ENCODE data around the gene PROSER1. TPM values are rescaled to one million over a fixed set of nuclear protein-coding genes. Genes with fewer than 3 reads are reported as not detected.

The PROSER1 gene
- total and polyA plus RNA-seq, 9 of the 15 experiments (the other 6 are each of a cell fraction or from before 2014, with no cell fraction given): 9.2 to 36.2 (median 10.4) TPM

- no peak for TF ChIP-seq ZFP91 (CRISPR knock-in tag; IDR thresholded peaks at IDR 0.05)
- TF ChIP-seq TSC22D4 (tag; IDR thresholded peaks at IDR 0.05): no peak
- TF ChIP-seq USF1 (CRISPR knock-in tag; IDR thresholded peaks at IDR 0.05): peak; percentile 67
- TF ChIP-seq THAP12 (CRISPR knock-in tag; IDR thresholded peaks at IDR 0.05): 0 out of 2 replicates have a peak, but pooled peaks have one; percentile 42
- TF ChIP-seq PTRF (tag; IDR thresholded peaks at IDR 0.05): no peak
- TF ChIP-seq ZNF274 (IDR thresholded peaks at IDR 0.05; ENCODE audit: borderline replicate concordance, low read depth, low read length): no peak
- no peak for TF ChIP-seq HDGF (IDR thresholded peaks at IDR 0.05)
- TF ChIP-seq PHTF2 (CRISPR knock-in tag; IDR thresholded peaks at IDR 0.05): no peak
- no peak for TF ChIP-seq PHB (CRISPR knock-in tag; IDR thresholded peaks at IDR 0.05)
- TF ChIP-seq MTA1 (IDR thresholded peaks at IDR 0.05; ENCODE audit: borderline replicate concordance): peak; percentile 96
- no peak for TF ChIP-seq EZH2 (IDR thresholded peaks at IDR 0.05; ENCODE audit: borderline replicate concordance, low read depth, low read length)
- no peak for TF ChIP-seq ARID1B (IDR thresholded peaks at IDR 0.05)
- TF ChIP-seq FOS (IDR thresholded peaks at IDR 0.05; ENCODE audit: extremely low read depth, insufficient read length): no peak
- no peak for TF ChIP-seq PCBP2 (IDR thresholded peaks at IDR 0.05; ENCODE audit: low read depth, low read length, poor library complexity, severe bottlenecking)
- no peak for TF ChIP-seq ZNF592 (IDR thresholded peaks at IDR 0.05)
- TF ChIP-seq ZNF449 (CRISPR knock-in tag; IDR thresholded peaks at IDR 0.05): no peak
Measured at GRCh38 chr13:39037880-39038568, at the start of gene PROSER1, which contains the start of gene NHLRC3 (continued).
